Progenitor cell of endocrine pancreas (in vitro differentiated cells): ENCODE results near the gene SIM1. TPM values are rescaled to one million over a fixed set of nuclear protein-coding genes. Genes with fewer than 3 reads are reported as not detected.

ENCODE experiments used
- DNase-seq: peaks from one replicate; pipeline ENCODE4 v3.0.0; 2021; ENCODE audit warnings: low spot score; ENCODE audit not compliant: unreplicated experiment
- H3K27ac Mint-ChIP-seq: 2 replicates; pipeline ENCODE4 v1.8.0; 2021; ENCODE audit warnings: mild to moderate bottlenecking, moderate library complexity, mixed read lengths
- H3K27me3 Mint-ChIP-seq: 2 replicates; pipeline ENCODE4 v1.8.0; 2021; ENCODE audit warnings: mixed read lengths
- H3K36me3 Mint-ChIP-seq: 2 replicates; pipeline ENCODE4 v1.8.0; 2022; ENCODE audit warnings: mixed read lengths; ENCODE audit not compliant: insufficient read depth
- H3K4me1 Mint-ChIP-seq: 2 replicates; pipeline ENCODE4 v1.8.0; 2021; ENCODE audit warnings: low read depth, mixed read lengths
- H3K4me3 Mint-ChIP-seq: 2 replicates; pipeline ENCODE4 v1.8.0; 2021; ENCODE audit warnings: low read depth, mild to moderate bottlenecking, moderate library complexity, mixed read lengths
- H3K9me3 Mint-ChIP-seq: 2 replicates; pipeline ENCODE4 v1.8.0; 2021; ENCODE audit warnings: low read depth, mixed read lengths
- CTCF ChIP-seq: fragments of 200-600 bp; sonication (generic); IDR thresholded peaks from one replicate; pipeline ENCODE4 v1.5.0; 2021; ENCODE audit warnings: antibody characterized with exemption, mild to moderate bottlenecking; ENCODE audit not compliant: unreplicated experiment
- total RNA-seq: library from RNA; stranded (reverse); gene quantifications from 2 replicates; pipeline ENCODE4 v1.2.1, GENCODE V29; 2021

SIM1 gene
- total RNA-seq, 1 donor from 2014 or later = 6.9 TPM

DNA sequence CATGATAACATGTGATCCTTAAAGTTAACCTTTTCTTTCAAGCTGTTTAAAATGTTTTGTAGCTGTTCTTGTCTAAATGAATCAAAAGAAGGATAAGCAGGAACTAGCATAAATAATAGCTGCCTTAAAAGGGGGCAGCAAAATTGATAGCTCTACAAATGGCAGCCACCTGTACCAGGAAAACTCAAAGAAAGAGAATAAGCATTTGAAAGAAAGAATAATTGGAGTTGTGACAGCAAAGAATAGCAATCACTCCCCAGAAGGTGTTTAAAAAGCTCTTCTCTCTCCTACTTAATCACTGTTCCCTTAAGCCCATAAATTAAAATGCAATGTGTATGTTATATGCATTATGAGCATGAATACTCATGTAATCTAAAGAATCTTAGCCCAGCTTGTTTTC is 114.6 kb downstream of the SIM1 start:
- Mint-ChIP-seq H3K27ac (no peak overlapping the region), H3K4me3 (no peak overlapping the region), H3K4me1 (peaks cover 19% of the 10 kb centered on the region), H3K9me3 (peaks cover 6% of the 10 kb centered on the region), H3K27me3 (no peaks in the 10 kb centered on the region), H3K36me3 (no peaks in the 10 kb centered on the region)
- TF ChIP-seq CTCF = no peak
- no peak for DNase-seq

DNA sequence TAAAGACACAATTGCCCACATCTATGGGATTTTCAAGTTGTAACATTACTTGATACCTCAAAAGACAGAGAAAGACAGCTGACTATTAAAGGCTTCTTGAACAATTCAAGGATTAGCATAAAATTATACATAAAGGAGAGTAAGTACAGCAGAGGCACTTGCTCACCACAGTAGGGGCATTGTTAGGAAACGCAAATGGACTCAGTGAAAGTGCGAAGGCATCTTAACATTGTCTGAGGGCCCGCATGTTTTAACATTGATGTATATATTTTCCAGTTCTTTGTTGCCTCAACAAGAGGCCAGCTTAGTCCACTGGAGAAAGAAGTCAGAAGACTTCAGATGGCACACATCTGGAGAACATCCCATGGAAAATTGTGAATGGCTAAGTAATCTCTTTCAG is 115.4 kb downstream of the SIM1 start:
- Mint-ChIP-seq H3K27me3 (no peaks in the 10 kb centered on the region), H3K4me3 (no peak overlapping the region), H3K9me3 (peaks cover 6% of the 10 kb centered on the region), H3K27ac (no peak overlapping the region), H3K4me1 (peaks cover 19% of the 10 kb centered on the region), H3K36me3 (no peaks in the 10 kb centered on the region)
- DNase-seq = no peak
- TF ChIP-seq CTCF = no peak

DNA sequence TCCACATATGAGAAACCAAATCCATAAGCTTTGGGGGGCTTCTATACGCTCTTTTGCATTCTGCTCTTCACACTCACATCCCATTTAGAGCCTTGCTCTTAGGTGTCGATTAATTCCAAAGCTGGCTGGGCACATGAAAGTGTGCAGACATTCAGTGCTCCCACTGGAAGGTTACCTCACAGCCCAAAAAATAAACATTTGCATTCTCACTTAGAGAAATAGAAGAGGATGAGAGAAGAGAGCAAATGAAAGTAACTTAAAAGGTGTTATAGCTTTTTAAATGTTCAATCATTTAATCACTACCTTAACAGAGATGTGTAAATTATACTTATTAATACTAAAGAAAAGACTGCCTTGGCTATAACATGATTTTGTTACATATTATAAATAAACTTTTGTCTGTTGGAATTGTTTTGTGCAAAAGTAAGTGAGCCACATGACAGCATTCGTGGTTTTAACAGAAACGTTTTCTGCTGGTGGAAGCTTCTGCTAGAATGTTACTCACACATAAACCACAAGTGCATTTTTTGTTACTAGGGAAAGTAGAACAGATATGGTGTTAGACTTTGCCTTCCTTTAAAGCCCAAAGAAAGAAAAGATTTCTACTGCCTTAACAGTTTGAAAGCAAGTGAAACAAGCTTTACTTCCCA is 116.7 kb downstream of the SIM1 start:
- H3K4me3 Mint-ChIP-seq = no peak overlapping the region
- TF ChIP-seq CTCF = no peak
- H3K4me1 Mint-ChIP-seq = peaks cover 22% of the 10 kb centered on the region
- DNase-seq = no peak
- no peaks in the 10 kb centered on the region for H3K9me3 Mint-ChIP-seq
- no peaks in the 10 kb centered on the region for H3K36me3 Mint-ChIP-seq
- H3K27ac Mint-ChIP-seq = no peak overlapping the region
- H3K27me3 Mint-ChIP-seq = no peaks in the 10 kb centered on the region

DNA sequence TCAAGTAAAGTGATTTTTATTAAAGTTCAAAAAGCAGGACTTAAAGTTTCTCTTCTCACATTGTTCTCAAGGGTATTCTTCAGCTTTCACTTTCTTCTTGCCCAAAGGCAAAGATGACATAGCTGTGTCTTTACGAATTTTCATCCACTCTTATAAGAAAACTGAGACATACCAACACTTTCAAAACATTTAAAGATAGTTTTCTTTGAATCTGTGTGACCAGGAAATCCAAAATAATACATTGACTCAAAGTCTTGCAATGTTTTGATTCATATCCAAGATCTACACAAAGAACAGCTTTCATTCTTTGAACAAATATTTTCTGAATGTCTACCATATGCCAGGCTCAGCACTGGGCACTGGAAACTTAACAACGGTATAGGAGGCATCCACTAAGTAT is 117.9 kb downstream of the SIM1 start:
- Mint-ChIP-seq H3K27ac (no peak overlapping the region), H3K9me3 (no peaks in the 10 kb centered on the region), H3K27me3 (no peaks in the 10 kb centered on the region), H3K4me1 (peaks cover 26% of the 10 kb centered on the region), H3K4me3 (no peak overlapping the region), H3K36me3 (no peaks in the 10 kb centered on the region)
- TF ChIP-seq CTCF = no peak
- DNase-seq = no peak

- Mint-ChIP-seq H3K9me3 (no peaks in the 10 kb centered on the region), H3K4me1 (peaks cover 26% of the 10 kb centered on the region), H3K27ac (peak overlapping the region; percentile 90), H3K27me3 (no peaks in the 10 kb centered on the region), H3K4me3 (no peak overlapping the region), H3K36me3 (no peaks in the 10 kb centered on the region)
- TF ChIP-seq CTCF = no peak
- no peak for DNase-seq
Measured at GRCh38 chr6:100346203-100346602, 118.5 kb downstream of the SIM1 start.
